Activated B cell treated with CpG ODN at 0.5 μM for 24 hours (primary cell): ENCODE results near the gene CIPC. TPM values are rescaled to one million over a fixed set of nuclear protein-coding genes. Genes with fewer than 3 reads are reported as not detected.

Source experiments
- ATAC-seq: fragments of 200-7000 bp; cut with Tn5 transposase; one replicate; pipeline ENCODE4 v1.10.0; 2021; ENCODE audit warnings: low read depth, mild to moderate bottlenecking, moderate library complexity
- CTCF ChIA-PET: fragments of 350-600 bp; sonication (Branson Sonifier 250); formaldehyde crosslinking; loops from one replicate; lab custom pipeline; 2021; ENCODE audit warnings: antibody characterized with exemption; lab: Charles Lee
- POLR2A ChIA-PET: fragments of 350-600 bp; sonication (Branson Sonifier 250); formaldehyde crosslinking; loops from one replicate; lab custom pipeline; 2021; ENCODE audit warnings: antibody characterized with exemption; lab: Charles Lee
- DNase-seq: peaks from one replicate; pipeline ENCODE4 v3.0.0; 2022
- H3K27ac Mint-ChIP-seq: one replicate; pipeline ENCODE4 v1.8.0; 2020; ENCODE audit warnings: mixed read lengths
- H3K27me3 Mint-ChIP-seq: one replicate; pipeline ENCODE4 v1.8.0; 2021; ENCODE audit warnings: mixed read lengths
- H3K36me3 Mint-ChIP-seq: one replicate; pipeline ENCODE4 v1.8.0; 2021; ENCODE audit warnings: low read depth, mixed read lengths
- H3K4me1 Mint-ChIP-seq: one replicate; pipeline ENCODE4 v1.8.0; 2021; ENCODE audit warnings: mixed read lengths
- H3K4me3 Mint-ChIP-seq: one replicate; pipeline ENCODE4 v1.8.0; 2020; ENCODE audit warnings: mild to moderate bottlenecking, mixed read lengths
- H3K9me3 Mint-ChIP-seq: one replicate; pipeline ENCODE4 v1.8.0; 2020; ENCODE audit warnings: mixed read lengths
- intact Hi-C: fragments of 100-400 bp; cut with micrococcal nuclease; formaldehyde crosslinking; loops from one replicate; pipeline ENCODE4 v1.15.1; 2024
- total RNA-seq: library from RNA; stranded (reverse); gene quantifications from 2 replicates; pipeline ENCODE4 v1.2.3, GENCODE V29; 2022
- TF ChIP-seq, protein P1 (sequence below): fragments of 200-600 bp; IDR thresholded peaks from one replicate; pipeline ENCODE4 v1.8.0; 2022; ENCODE audit warnings: antibody characterized with exemption, mild to moderate bottlenecking

Gene CIPC
- total RNA-seq, 1 donor from 2014 or later: 26.6 TPM

DNA sequence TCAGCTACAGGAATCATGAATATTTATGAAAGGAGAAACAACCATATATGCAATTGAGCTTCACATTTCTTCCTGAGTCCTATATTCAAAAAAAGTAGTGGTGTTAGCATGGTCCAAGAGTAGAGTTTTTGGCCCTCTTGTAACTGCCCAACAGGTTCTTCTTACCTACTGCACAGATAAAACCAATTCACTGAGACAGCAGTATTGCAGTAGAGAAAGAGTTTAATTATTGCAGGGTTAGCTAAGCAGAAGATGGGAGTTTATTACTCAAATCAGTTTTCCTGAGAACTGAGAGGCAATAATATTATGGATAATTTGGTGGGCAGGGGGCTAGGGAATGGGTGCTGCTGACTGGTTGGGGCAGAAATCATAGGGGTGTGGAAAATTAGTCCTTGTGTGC is 6.5 kb upstream of the CIPC start:
- Mint-ChIP-seq H3K4me1 (peaks cover 15% of the 10 kb centered on the region), H3K27me3 (no peaks in the 10 kb centered on the region), H3K4me3 (no peak overlapping the region), H3K27ac (no peak overlapping the region), H3K9me3 (peaks cover 4% of the 10 kb centered on the region), H3K36me3 (no peaks in the 10 kb centered on the region)
- ATAC-seq (no peak), DNase-seq (no peak)
- TF ChIP-seq, protein P1, sequence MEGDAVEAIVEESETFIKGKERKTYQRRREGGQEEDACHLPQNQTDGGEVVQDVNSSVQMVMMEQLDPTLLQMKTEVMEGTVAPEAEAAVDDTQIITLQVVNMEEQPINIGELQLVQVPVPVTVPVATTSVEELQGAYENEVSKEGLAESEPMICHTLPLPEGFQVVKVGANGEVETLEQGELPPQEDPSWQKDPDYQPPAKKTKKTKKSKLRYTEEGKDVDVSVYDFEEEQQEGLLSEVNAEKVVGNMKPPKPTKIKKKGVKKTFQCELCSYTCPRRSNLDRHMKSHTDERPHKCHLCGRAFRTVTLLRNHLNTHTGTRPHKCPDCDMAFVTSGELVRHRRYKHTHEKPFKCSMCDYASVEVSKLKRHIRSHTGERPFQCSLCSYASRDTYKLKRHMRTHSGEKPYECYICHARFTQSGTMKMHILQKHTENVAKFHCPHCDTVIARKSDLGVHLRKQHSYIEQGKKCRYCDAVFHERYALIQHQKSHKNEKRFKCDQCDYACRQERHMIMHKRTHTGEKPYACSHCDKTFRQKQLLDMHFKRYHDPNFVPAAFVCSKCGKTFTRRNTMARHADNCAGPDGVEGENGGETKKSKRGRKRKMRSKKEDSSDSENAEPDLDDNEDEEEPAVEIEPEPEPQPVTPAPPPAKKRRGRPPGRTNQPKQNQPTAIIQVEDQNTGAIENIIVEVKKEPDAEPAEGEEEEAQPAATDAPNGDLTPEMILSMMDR: no peak
- POLR2A ChIA-PET: interaction anchor here (2.2 kb wide), 1 partner anchor 32 kb away, joined by 7 read pairs; no protein-coding TSS in a partner anchor
- intact Hi-C loops: no loop called here
- CTCF ChIA-PET: interaction anchor here (0.7 to 11.3 kb wide), 8 partner anchors 8 to 381 kb away, joined by 3 to 112 read pairs (median 3); no protein-coding TSS in a partner anchor

DNA sequence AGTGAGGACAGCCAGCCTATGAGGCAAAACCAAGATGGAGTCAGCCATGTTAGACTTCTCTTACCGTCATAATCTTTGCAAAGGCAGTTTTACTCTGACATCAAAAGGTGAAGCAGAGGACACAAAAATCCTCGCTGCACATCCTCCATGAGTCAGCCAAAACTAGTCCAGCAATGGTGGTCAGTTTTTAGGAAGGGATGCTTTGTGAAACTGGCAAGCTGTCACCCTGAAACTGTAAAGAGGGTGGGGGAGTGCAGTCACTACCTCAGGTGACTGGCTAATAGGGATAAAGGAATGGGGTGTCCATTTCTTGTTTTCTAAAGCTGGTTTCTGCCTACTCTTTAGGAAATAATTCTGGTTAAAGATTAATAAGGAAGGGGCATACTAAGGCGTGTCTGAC is 5.4 kb upstream of the CIPC start:
- CTCF ChIA-PET: interaction anchor here (11.3 kb wide), 1 partner anchor 31 kb away, joined by 112 read pairs; no protein-coding TSS in a partner anchor
- H3K36me3 Mint-ChIP-seq: peaks cover 3% of the 10 kb centered on the region
- H3K9me3 Mint-ChIP-seq: peaks cover 4% of the 10 kb centered on the region
- POLR2A ChIA-PET: no interaction called here
- ATAC-seq (no peak), DNase-seq (no peak)
- intact Hi-C loops: no loop called here
- TF ChIP-seq, protein P1: no peak
- no peak overlapping the region for H3K4me3 Mint-ChIP-seq
- no peak overlapping the region for H3K27ac Mint-ChIP-seq
- H3K4me1 Mint-ChIP-seq: peaks cover 22% of the 10 kb centered on the region
- no peaks in the 10 kb centered on the region for H3K27me3 Mint-ChIP-seq

DNA sequence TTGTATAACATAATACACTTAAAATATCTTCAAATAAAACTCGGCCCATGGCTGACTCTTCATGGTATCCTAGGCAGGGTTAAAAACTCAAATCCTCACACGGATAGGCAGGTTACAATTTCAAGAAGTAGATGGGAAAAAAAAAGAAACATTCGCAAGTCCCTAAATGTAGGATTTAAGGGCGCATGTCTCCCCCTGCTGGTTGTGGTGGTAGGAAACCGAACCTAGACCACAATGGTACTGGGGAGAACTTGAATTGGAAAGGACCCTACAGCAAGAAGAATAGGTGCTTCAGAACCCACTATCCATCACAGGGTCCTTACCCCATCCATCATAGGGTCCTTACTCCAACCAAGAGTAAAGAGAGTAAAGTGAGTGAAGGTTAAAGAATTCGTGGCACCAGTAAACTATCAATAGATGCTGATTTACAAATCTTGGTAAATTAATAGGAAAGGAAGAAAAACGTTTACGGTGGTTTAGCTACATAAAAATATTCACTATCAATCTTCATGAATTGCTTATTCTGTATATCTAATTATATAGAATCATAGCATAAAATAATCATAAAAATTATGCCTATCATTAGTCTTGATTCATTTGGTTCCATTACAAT is 3.3 kb upstream of the CIPC start:
- peaks cover 4% of the 10 kb centered on the region for H3K9me3 Mint-ChIP-seq
- intact Hi-C loops: loop anchor here (1.0 to 5.0 kb wide), 3 partner anchors 24 to 283 kb away; partner anchors contain the start of genes SAMD15 and TMED8
- peaks cover 9% of the 10 kb centered on the region for H3K36me3 Mint-ChIP-seq
- H3K4me1 Mint-ChIP-seq: peaks cover 41% of the 10 kb centered on the region
- H3K27ac Mint-ChIP-seq: peak overlapping the region; percentile 38
- ChIA-PET CTCF (interaction anchor here (0.6 to 11.3 kb wide), 13 partner anchors 9 to 384 kb away, joined by 3 to 112 read pairs (median 6); no protein-coding TSS in a partner anchor), POLR2A (interaction anchor here (11.9 kb wide), 1 partner anchor 27 kb away, joined by 329 read pairs; no protein-coding TSS in a partner anchor)
- TF ChIP-seq, protein P1: no peak
- peak; percentile 47 for DNase-seq
- H3K4me3 Mint-ChIP-seq: peak overlapping the region; percentile 33
- ATAC-seq: no peak
- no peaks in the 10 kb centered on the region for H3K27me3 Mint-ChIP-seq

DNA sequence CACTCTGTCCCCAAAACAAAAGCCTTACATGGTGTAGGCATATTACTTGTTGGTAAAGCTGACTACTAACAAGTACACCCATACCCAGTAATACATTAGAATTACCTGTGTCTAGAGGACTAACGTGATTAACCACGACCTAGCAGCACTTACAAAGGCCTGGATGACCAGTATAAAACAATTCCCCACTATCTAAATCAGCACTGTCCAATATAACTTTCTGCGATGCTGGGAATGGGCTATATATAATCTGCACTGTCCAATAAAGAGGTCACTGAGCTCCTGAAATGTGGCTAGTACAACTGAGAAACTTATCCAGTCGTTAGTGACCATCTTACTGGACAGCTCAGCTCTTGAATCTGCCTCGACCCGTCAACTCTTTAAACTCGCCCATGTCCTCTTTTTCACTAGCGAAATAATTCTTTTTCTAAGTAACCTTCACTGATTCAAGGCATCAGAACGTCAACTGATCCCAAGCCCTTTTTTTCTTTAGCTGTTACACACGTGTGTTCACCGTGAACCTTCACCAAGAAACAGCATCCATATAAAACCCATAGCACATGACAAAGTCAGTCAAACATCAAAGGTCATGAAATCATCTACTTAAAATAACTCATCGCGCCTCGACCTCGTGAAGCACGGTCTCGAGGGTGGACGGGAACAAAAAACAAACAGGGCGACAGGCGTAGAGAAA is 905 bp upstream of the CIPC start:
- DNase-seq: no peak
- H3K27ac Mint-ChIP-seq: peak overlapping the region; percentile 98

More for the DNA sequence above, 905 bp upstream of the CIPC start:
- H3K27me3 Mint-ChIP-seq: no peaks in the 10 kb centered on the region
- H3K4me3 Mint-ChIP-seq: peak overlapping the region; percentile 99
- ChIA-PET CTCF (interaction anchor here (0.6 to 11.3 kb wide), 7 partner anchors 21 to 222 kb away, joined by 3 to 112 read pairs (median 5); no protein-coding TSS in a partner anchor), POLR2A (interaction anchor here (0.6 to 11.9 kb wide), 8 partner anchors 25 to 502 kb away, joined by 3 to 329 read pairs (median 4); partner anchors contain the start of genes ANGEL1, GSTZ1, IRF2BPL and POMT2)
- ATAC-seq: no peak
- H3K36me3 Mint-ChIP-seq: peaks cover 9% of the 10 kb centered on the region
- H3K9me3 Mint-ChIP-seq: no peaks in the 10 kb centered on the region
- TF ChIP-seq, protein P1: no peak
- peaks cover 64% of the 10 kb centered on the region for H3K4me1 Mint-ChIP-seq
- intact Hi-C loops: loop anchor here (5.0 kb wide), 1 partner anchor 280 kb away; the partner anchor contains the start of genes SAMD15 and TMED8
